ENCODE results near the gene LMO1. TPM values are rescaled to one million over a fixed set of nuclear protein-coding genes. Genes with fewer than 3 reads are reported as not detected.
A peak's percentile ranks its signal among the peaks of the same experiment; 100 is the strongest.

The LMO1 gene
- total and polyA plus RNA-seq, 4 donors: not detected

- WGBS: 83% methylated on average over 3 of the region's 3 CpGs
- H3K27me3 ChIP-seq (ENCODE audit: control insufficient read depth in 4 of 4, insufficient read depth in 4 of 4, low read length in 3 of 4): peaks cover 0 to 8% (median 0%) of the 10 kb centered on the region in 4 donors
- no peak overlapping the region for H3K9ac ChIP-seq (ENCODE audit: low read depth in 1 of 2, low read length in 2 of 2)
- no peak overlapping the region for H3K4me3 ChIP-seq (ENCODE audit: low read depth in 1 of 3, low read length in 3 of 3)
- H3K9me3 ChIP-seq (ENCODE audit: control insufficient read depth in 4 of 4, low read length in 3 of 4): peaks cover 0 to 4% (median 0%) of the 10 kb centered on the region in 4 donors
- TF ChIP-seq ATF3 (IDR thresholded peaks at IDR 0.05): no peak
- no peak for TF ChIP-seq RAD21 (IDR thresholded peaks at IDR 0.05)
- no peak for TF ChIP-seq REST (IDR thresholded peaks at IDR 0.05)
- no peak for TF ChIP-seq FOXA2 (IDR thresholded peaks at IDR 0.05)
- TF ChIP-seq HNF4A (conservative IDR thresholded peaks at IDR 0.05): no peak
- no peak for TF ChIP-seq ZBTB33 (IDR thresholded peaks at IDR 0.05)
- no peak for TF ChIP-seq FOXA1 (IDR thresholded peaks at IDR 0.05)
- no peak for TF ChIP-seq TAF1 (conservative IDR thresholded peaks at IDR 0.05)
- TF ChIP-seq NR2F2 (IDR thresholded peaks at IDR 0.05): no peak
- no peak for TF ChIP-seq HNF4G (IDR thresholded peaks at IDR 0.05)
- TF ChIP-seq GABPA (IDR thresholded peaks at IDR 0.05 in 1 of 2, conservative IDR thresholded peaks at IDR 0.05 in 1 of 2): no peak
- TF ChIP-seq YY1 (IDR thresholded peaks at IDR 0.05): no peak
- no peak for TF ChIP-seq MAX (IDR thresholded peaks at IDR 0.05)
- TF ChIP-seq EGR1 (IDR thresholded peaks at IDR 0.05; ENCODE audit: low read depth in 2 of 2): no peak
- no peak for TF ChIP-seq SP1 (IDR thresholded peaks at IDR 0.05)
- TF ChIP-seq CTCF (IDR thresholded peaks at IDR 0.05; ENCODE audit: low read depth, low read length, missing input control): no peak
- no peak for TF ChIP-seq RXRA (IDR thresholded peaks at IDR 0.05)
- DNase-seq (ENCODE audit: low spot score): peak; percentile 19
- no peak overlapping the region for H3K27ac ChIP-seq (ENCODE audit: low read depth in 1 of 2, low read length in 2 of 2)
- H3K36me3 ChIP-seq (ENCODE audit: control insufficient read depth in 4 of 4, insufficient read depth in 3 of 4, low read depth in 1 of 4, low read length in 3 of 4): no peaks in the 10 kb centered on the region
- H3K4me1 ChIP-seq (ENCODE audit: control insufficient read depth in 4 of 4, insufficient read depth in 4 of 4, low read length in 3 of 4): no peaks in the 10 kb centered on the region
Observed at GRCh38 chr11:8285228-8285627, 21.6 kb upstream of the LMO1 start.
